Kidney glomerular epithelial cell (primary cell): ENCODE data around the gene COL8A1.

Source experiments
- DNase-seq: peaks from one replicate; lab custom pipeline; 2025; lab: John Stamatoyannopoulos, UW

Gene COL8A1

DNA sequence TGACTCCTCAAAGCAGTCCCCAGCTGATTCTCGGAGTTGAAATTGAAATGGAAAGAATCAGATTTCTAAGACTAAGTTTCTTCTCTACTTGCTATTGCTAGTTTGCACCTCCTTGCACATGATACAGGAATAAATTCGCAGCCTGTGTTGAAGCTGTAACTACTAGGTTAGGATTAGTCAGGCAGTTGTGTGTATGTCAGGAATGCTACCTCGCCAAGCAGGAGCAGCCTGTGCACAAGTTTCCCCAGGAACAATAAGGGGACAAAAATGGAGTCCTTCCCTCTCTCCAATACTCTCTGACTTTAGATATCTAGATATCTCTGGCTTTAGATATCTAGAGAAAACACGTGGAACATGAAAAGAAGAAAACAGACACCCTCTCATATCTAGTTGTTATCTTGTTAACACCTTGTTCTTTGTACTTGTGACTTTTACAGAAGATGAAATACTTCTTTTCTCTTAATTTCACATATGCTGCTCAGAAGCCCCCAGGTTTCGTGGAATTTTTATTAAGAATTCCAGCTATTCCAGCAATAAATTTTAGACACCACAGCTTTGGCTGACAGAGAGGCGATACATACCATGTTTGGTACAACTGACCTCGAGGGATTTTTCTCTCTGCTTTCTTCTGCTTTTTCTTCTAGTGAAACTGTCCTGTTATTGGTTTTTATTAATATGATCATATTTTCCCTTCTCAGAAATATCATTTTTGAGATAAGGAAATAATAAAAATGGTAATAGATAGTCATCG lies 123.2 kb downstream of the COL8A1 start:
- no peak for DNase-seq

DNA sequence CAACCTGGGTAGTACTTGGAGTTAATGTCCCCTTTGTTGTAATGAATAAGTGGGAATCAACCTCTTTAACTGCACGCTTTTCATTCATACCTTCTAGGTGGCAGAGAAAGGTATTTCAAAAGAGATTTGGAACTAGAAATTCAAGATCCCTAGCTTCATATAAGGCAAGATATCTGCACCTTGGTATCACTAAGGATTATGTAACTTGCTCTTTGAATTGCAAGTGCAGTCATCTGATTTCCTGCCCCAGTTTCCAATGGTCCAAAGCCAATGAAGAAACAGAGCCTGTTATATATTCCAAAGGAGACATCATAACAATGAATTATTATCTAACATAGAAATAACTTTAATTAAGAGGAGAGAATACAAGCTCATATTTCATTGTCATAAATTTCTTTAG lies 124.5 kb downstream of the COL8A1 start:
- no peak for DNase-seq

DNA sequence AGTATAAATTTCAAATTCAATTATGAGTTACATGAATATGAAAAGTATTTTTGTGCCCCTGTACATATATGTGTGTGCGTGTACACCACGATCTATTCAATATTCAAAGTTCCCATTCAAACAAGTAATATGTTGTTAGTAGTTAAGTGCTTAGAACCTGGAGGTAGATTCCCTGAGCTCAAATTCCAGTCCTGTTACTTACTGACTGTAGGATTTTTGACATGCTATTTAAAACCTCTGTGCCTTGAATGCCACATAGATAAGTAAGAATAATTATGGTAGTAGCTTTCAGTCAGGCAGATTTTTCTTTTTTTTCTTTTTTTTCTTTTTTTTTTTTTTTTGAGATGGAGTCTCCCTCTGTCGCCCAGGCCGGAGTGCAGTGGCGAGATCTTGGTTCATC lies 126.0 kb downstream of the COL8A1 start:
- DNase-seq, result no peak

GRCh38 chr3:99765042-99765942 lies 126.9 kb downstream of the COL8A1 start:
- DNase-seq, result no peak

DNA sequence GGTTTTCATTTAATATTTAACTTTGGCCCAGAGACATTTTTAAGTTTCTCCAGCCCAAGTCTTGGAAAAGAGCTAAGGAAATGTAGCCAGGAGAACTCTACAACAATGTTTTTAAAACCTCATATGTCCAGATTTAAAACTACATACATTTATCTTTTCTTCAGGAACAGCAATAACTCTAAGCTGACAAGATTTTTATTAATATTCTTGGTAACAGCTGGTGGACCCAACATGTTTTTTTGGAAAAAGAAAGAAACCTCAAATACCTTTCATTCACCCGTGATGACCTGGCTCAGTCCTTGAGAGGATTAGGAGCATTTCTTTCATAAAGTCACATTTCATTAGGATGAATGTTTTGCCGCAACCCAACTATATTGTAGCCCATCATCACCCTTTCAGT lies 128.9 kb downstream of the COL8A1 start:
- no peak for DNase-seq

DNA sequence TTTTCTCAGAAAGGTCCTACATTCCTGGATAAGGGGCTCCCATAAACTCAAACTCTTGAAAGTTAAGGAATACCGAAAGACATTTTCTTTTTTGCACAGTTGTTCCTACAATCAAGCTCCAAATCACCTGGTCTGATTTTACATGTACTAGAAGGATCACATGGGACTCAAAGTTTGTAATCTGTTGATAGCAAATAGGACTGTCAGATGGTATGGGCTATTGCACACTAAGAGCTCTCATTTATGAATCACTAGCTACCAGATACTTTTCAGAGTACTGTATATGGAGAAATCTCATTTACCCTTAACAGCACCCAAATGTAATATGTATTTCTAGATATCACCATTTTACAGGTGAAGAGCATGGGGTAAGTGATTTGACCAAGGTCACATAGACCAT lies 129.7 kb downstream of the COL8A1 start:
- no peak for DNase-seq

- DNase-seq, result no peak
Measured at GRCh38 chr3:99768808-99769501, 130.6 kb downstream of the COL8A1 start.

DNA sequence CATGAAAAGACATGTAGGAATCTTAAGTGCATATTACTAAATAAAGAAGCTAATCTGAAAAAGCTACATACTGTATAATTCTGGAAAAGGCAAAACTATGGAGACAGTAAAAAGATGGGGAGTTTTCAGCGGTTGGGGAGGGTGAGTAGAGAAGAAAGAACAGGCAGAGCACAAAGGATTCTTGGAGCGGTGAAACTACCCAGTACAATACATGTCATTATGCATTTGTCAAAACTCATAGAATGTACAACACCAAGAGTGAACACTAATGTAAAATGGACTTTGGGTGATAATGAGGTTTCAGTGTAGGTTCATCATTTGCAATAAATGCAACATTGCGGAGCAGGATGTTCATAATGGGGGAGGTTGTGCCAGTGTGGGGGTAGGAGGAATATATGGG lies 133.8 kb downstream of the COL8A1 start:
- DNase-seq, result no peak

DNA sequence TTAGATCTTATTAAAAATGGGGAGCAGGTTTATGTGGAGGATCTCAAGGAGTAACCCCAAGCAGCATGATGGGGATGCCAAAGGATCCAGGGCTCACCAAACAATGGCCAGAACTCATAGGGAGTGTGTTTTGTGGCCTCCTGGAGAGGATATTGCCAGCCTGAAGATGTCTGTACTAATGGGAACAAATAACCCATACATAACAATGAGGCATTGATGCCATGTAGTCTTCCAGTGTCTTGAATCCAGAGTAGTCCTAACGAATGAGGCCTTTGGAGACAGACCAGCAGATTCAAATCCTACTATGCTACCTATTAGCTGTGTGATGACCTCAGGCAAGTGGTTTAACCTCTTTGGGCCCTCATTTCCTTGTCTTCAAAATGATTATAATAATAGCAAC lies 134.3 kb downstream of the COL8A1 start:
- no peak for DNase-seq

DNA sequence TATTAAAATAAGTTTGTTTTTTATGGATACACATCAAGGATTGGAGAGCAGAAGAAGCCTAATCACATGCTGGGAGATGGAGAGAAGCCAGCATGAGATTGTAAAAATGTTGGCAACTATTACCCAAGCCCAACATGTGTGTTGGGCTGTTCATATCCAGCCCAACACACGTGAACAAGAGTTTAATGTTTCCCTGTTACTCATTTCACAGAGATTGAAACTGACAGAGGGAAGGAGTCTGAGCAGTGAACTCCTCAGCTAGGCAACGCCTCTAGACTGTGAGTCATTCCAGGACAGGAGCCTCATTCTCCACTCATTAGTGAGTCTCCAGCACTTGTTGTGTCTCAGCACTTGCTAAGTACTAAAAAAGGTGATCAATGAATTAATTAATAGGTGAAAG lies 136.1 kb downstream of the COL8A1 start:
- DNase-seq, result no peak

DNA sequence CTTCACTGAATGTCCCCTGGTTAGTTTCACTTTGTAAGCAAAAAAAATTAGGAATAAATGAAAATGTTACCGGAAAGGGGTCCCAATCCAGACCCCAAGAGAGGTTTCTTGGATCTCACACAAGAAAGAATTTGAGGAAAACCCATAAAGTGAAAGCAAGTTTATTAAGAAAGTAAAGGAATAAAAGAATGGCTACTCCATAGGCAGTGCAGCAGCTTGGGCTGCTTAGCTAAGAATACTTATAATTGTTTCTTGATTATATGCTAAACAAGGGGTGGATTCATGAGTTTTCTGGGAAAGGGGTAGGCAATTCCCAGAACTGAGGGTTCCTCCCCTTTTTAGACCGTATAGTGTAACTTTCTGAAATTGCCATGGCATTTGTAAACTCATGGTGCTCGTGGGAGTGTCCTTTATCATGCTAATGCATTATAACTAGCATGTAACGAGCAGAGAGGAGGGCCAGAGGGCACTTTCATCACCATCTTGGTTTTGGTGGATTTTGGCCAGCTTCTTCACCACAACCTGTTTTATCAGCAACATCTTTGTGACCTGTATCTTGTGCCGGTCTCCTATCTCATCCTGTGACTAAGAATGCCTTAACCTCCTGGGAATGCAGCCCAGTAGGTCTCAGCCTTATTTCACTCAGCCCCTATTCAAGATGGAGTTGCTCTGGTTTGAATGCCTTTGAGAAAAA lies 138.3 kb downstream of the COL8A1 start:
- DNase-seq, result no peak

DNA sequence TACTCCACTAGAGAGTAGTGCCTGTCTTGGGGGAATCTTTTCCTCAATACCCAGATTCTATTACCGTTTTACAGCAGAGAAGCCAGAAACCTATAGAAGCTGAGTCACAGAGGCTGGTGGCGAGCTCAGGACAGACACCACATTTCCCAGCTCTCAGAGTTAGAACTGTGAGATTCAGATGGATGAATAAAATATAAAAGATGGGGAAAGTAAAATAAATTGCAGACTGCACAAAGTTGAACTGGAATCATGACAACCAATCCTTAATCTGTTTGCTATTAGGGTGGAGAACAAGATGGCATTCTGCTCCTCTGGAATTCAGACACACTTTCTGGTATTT lies 138.8 kb downstream of the COL8A1 start:
- DNase-seq, result no peak

- no peak for DNase-seq
Measured at GRCh38 chr3:99777708-99778107, 139.3 kb downstream of the COL8A1 start.

GRCh38 chr3:99780749-99781148 lies 142.4 kb downstream of the COL8A1 start:
- DNase-seq, result no peak

GRCh38 chr3:99781761-99782160 lies 143.4 kb downstream of the COL8A1 start:
- DNase-seq, result no peak

- peak; percentile 87 for DNase-seq
Measured at GRCh38 chr3:99783011-99783573, 144.7 kb downstream of the COL8A1 start.

DNA sequence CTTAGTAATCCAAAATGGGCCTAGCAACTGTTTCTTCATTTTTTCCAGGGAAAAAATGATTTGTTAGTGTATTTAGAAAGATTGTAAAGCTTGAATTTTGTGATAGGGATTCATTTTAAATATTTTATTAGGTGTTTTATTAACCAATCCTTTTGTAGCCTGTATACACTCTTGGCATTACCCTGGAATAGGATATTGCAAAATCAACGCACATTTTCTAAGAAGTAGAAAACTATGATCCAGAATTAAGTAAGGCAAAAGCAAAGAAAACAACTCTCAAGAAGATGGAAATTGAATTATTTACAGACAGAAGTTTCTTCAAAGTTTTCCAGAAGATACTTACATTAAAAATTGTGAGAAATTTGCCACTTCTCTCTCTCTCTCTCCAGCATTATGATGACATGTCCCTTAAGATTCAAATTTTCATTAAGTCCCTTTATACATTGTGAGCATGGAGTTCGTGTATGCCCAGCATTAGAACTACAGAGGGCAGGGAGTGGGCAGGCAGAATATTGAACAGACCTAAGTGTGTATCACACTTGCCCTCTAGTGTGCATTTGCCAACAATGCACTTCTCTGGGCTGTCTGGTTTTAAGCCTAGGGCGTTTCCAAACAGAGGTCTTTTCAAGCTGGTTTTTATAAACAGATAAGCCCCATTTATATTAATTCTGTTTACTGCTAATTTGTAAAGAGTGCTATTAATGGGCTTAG lies 150.8 kb downstream of the COL8A1 start:
- peak; percentile 38 for DNase-seq

- DNase-seq, result no peak
Measured at GRCh38 chr3:99794485-99794884, 156.1 kb downstream of the COL8A1 start.

DNA sequence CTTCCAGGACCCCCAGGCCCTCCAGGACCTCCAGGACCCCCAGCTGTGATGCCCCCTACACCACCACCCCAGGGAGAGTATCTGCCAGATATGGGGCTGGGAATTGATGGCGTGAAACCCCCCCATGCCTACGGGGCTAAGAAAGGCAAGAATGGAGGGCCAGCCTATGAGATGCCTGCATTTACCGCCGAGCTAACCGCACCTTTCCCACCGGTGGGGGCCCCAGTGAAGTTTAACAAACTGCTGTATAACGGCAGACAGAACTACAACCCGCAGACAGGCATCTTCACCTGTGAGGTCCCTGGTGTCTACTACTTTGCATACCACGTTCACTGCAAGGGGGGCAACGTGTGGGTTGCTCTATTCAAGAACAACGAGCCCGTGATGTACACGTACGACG lies 157.2 kb downstream of the COL8A1 start:
- no peak for DNase-seq

- no peak for DNase-seq
Measured at GRCh38 chr3:99799422-99799821, 161.0 kb downstream of the COL8A1 start.

- DNase-seq, result no peak
Measured at GRCh38 chr3:99803297-99803696, 164.9 kb downstream of the COL8A1 start.
